Lung (tissue), 12 donors: ENCODE measurements around the gene FJX1. TPM values are rescaled to one million over a fixed set of nuclear protein-coding genes. Genes with fewer than 3 reads are reported as not detected.
A peak's percentile ranks its signal among the peaks of the same experiment; 100 is the strongest.

Experiments used
- ATAC-seq: fragments of 200-7000 bp; cut with Tn5 transposase; one replicate; pipeline ENCODE4 v1.9.1; 2020; ENCODE audit warnings: moderate number of reproducible peaks; ENCODE audit not compliant: insufficient read depth, low FRiP score
- DNase-seq, 3 donors: peaks; one replicate each; pipeline ENCODE4 v3.0.0-alpha.2; 2013 to 2017
- H3K27ac ChIP-seq, 2 donors: one replicate each; pipeline ENCODE4 v1.5.1; 2013; ENCODE audit warnings: mild to moderate bottlenecking in 2 of 2, moderate library complexity in 2 of 2, control low read depth in 1 of 2, inconsistent platforms in 1 of 2, low read depth in 1 of 2, low read length in 1 of 2
- H3K27me3 ChIP-seq, 3 donors: one replicate each; pipeline ENCODE4 v1.5.1; 2013; ENCODE audit warnings: low read length in 2 of 3; ENCODE audit not compliant: control insufficient read depth in 3 of 3, insufficient read depth in 3 of 3
- H3K36me3 ChIP-seq, 4 donors: one replicate each; pipeline ENCODE4 v1.5.1; 2013; ENCODE audit warnings: low read length in 4 of 4, mild to moderate bottlenecking in 1 of 4, moderate library complexity in 1 of 4; ENCODE audit not compliant: control insufficient read depth in 4 of 4, insufficient read depth in 4 of 4
- H3K4me1 ChIP-seq, 5 donors: one replicate each; pipeline ENCODE4 v1.5.1; 2013; ENCODE audit warnings: low read length in 5 of 5, mild to moderate bottlenecking in 2 of 5, moderate library complexity in 1 of 5; ENCODE audit not compliant: control insufficient read depth in 5 of 5, insufficient read depth in 5 of 5
- H3K4me3 ChIP-seq: one replicate; pipeline ENCODE4 v1.5.1; 2013; ENCODE audit warnings: mild to moderate bottlenecking, control low read depth, moderate library complexity
- H3K9ac ChIP-seq, 2 donors: one replicate each; pipeline ENCODE4 v1.5.1; 2013; ENCODE audit warnings: low read length in 2 of 2, control low read depth in 1 of 2; ENCODE audit not compliant: insufficient read depth in 1 of 2
- H3K9me3 ChIP-seq, 4 donors: one replicate each; pipeline ENCODE4 v1.5.1; 2013; ENCODE audit warnings: low read length in 3 of 4, mild to moderate bottlenecking in 1 of 4, moderate library complexity in 1 of 4; ENCODE audit not compliant: control insufficient read depth in 4 of 4, insufficient read depth in 3 of 4
- CTCF ChIP-seq: IDR thresholded peaks from 2 replicates; pipeline ENCODE4 v1.5.1; 2012; ENCODE audit warnings: mild to moderate bottlenecking; ENCODE audit errors: control extremely low read depth, extremely low read depth
- WGBS, 2 donors: extraction: QIAGEN DNeasy Blood & Tissue Kit; methylation state at CpG; one replicate each; pipeline ENCODE4 v1.1.7; 2013; 5-methylcytosine and 5-hydroxymethylcytosine counted together
- polyA plus RNA-seq, 2 donors: library from polyadenylated mRNA; stranded (reverse); fragments of 200-250 nt; gene quantifications; one replicate each; pipeline ENCODE4 v1.2.1, GENCODE V29; 2013
- total RNA-seq, 2 donors: library from RNA; depleted of rRNA in 1 of 2; stranded (reverse); fragments of >200 nt in 1 of 2; gene quantifications; one replicate each; pipeline ENCODE4 v1.2.1, GENCODE V29; 2014 to 2021
- donor health status: control.
- donor health status: control.
- donor health status: Bipolar disorder and iron deficiency.
- donor health status: healthy.
- donor health status: DM: yes; HTN: yes; CAD: no.

Gene FJX1
- total and polyA plus RNA-seq, 4 donors, result 2.9 to 7.7 (median 3.5) TPM

- peaks cover 0 to 32% (median 0%) of the 10 kb centered on the region in 5 donors for H3K4me1 ChIP-seq
- H3K27ac ChIP-seq, result no peak overlapping the region
- ATAC-seq (no peak), DNase-seq (no peak)
- no peaks in the 10 kb centered on the region for H3K36me3 ChIP-seq
- H3K27me3 ChIP-seq, result no peaks in the 10 kb centered on the region
- no peak overlapping the region for H3K9ac ChIP-seq
- no peak for TF ChIP-seq CTCF
- no peak overlapping the region for H3K4me3 ChIP-seq
- peaks cover 0 to 1% (median 0%) of the 10 kb centered on the region in 4 donors for H3K9me3 ChIP-seq
- WGBS, 2 donors, result 63 to 74% methylated on average over 5 of the region's 5 CpGs
Measured at GRCh38 chr11:35602160-35602793, 16.0 kb upstream of the FJX1 start.

- H3K36me3 ChIP-seq, result no peaks in the 10 kb centered on the region
- H3K27ac ChIP-seq, result no peak overlapping the region
- no peak for TF ChIP-seq CTCF
- no peak for DNase-seq
- peaks cover 0 to 32% (median 0%) of the 10 kb centered on the region in 5 donors for H3K4me1 ChIP-seq
- ATAC-seq, result no peak
- no peak overlapping the region for H3K4me3 ChIP-seq
- H3K9ac ChIP-seq, result no peak overlapping the region
- no peaks in the 10 kb centered on the region for H3K27me3 ChIP-seq
- H3K9me3 ChIP-seq, result peaks cover 0 to 1% (median 0%) of the 10 kb centered on the region in 4 donors
- WGBS, 2 donors, result 91 to 95% methylated on average over 3 of the region's 3 CpGs
Measured at GRCh38 chr11:35602979-35603378, 15.3 kb upstream of the FJX1 start.

GRCh38 chr11:35605706-35606105 lies 12.6 kb upstream of the FJX1 start:
- no peak overlapping the region for H3K9ac ChIP-seq
- H3K27me3 ChIP-seq, result peaks cover 0 to 10% (median 0%) of the 10 kb centered on the region in 3 donors
- peaks cover 0 to 15% (median 0%) of the 10 kb centered on the region in 5 donors for H3K4me1 ChIP-seq
- DNase-seq (peak; percentile 73 to 92 (median 88)), ATAC-seq (no peak)
- H3K9me3 ChIP-seq, result peaks cover 0 to 1% (median 0%) of the 10 kb centered on the region in 4 donors
- H3K27ac ChIP-seq, result no peak overlapping the region
- H3K4me3 ChIP-seq, result no peak overlapping the region
- no peak for TF ChIP-seq CTCF
- 49 to 75% methylated on average over 5 of the region's 5 CpGs for WGBS, 2 donors
- no peaks in the 10 kb centered on the region for H3K36me3 ChIP-seq
